Activated CD4-positive, alpha-beta T cell treated with anti-CD3 and anti-CD28 coated beads for 48 hours (primary cell): ENCODE results near the gene PIP5K1B.
"Not testable (repeated sequence)": the region's sequence is repeated elsewhere in the genome, so short reads cannot be mapped to it uniquely, and the experiment has no call there.

Experiments
- DNase-seq: peaks from one replicate; pipeline ENCODE4 v3.0.0-alpha.2; 2020

PIP5K1B gene, protein sequence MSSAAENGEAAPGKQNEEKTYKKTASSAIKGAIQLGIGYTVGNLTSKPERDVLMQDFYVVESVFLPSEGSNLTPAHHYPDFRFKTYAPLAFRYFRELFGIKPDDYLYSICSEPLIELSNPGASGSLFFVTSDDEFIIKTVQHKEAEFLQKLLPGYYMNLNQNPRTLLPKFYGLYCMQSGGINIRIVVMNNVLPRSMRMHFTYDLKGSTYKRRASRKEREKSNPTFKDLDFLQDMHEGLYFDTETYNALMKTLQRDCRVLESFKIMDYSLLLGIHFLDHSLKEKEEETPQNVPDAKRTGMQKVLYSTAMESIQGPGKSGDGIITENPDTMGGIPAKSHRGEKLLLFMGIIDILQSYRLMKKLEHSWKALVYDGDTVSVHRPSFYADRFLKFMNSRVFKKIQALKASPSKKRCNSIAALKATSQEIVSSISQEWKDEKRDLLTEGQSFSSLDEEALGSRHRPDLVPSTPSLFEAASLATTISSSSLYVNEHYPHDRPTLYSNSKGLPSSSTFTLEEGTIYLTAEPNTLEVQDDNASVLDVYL

DNA sequence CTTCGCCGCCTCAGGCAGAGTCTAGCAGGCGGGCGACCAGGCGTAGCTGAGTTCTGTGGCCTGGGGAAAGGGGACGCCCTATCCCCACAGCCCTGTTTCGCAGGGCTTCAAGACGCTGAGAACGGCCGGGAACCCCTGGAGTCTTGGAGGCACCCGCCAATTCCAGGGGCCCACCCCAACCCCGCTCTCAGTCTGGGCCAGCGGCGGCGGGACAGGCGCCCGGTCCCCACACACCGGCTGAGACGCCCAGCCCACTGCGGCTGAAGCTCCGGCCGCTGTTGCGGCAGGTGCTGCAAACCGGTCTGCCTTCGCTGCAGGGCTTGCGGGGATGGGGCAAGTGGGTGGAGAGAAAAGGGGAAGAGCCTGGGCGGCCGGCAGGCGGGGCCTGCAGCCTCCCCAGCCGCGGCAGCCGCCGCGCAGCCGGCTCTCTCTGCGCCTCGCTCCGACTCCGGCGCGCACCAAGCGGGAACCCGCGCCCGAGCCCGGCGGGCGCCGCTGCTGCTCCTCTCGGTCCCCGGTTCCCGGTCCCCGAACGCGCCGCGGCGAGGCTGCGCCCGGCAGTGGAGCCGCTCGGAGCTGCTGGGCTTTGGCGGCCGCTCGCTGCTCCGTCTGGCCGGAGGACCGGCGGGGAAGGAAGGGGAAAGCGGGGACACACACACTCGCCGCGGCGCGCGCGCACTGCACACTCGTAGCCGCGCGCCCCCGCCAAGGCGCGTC lies at the start of gene PIP5K1B:
Gene PIP5K1B, plus strand, starts transcription at position 427 of the 717 bp plus-strand sequence. CDS start 117,375 bp downstream, outside the sequence.
- DNase-seq = peak; percentile 72

DNA sequence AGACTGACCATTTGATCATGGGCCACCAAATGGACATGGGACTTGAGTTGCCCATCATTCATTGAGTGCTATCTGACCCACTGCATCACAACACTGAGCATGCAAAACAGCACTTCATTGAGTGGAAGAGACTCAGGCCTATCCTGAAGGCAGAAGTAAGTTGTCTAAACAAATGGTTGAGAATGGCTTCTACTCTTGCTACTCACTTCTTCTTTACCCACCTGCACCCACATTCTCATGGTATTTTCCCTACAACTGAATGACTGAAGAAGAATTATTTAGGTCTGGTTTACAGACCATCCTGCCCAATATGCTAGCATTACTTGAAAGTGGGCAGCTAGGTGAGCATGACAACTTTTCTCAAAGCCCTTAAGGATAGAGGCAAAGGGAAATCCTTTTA lies 41.0 kb upstream of the PIP5K1B start:
- no peak for DNase-seq

DNA sequence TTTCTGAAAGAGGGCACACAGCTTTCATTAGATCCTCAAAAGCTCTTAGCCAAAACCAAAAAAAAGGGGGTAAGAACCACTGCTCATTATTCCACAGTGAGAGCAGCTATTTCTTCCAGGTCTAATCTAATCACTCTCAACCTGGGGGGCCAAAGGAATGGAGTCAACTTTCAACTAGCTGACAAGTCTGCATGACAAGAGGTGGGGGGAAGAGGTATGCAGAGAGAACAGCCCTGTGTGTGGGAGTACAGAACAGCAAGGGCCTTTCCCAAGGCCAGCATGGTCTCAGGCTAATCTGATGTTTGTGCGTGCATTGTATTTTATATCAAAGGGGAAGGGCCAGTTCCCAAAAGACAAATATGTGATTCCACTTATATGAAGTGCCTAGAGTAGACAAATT lies 36.9 kb upstream of the PIP5K1B start:
- DNase-seq = no peak

DNA sequence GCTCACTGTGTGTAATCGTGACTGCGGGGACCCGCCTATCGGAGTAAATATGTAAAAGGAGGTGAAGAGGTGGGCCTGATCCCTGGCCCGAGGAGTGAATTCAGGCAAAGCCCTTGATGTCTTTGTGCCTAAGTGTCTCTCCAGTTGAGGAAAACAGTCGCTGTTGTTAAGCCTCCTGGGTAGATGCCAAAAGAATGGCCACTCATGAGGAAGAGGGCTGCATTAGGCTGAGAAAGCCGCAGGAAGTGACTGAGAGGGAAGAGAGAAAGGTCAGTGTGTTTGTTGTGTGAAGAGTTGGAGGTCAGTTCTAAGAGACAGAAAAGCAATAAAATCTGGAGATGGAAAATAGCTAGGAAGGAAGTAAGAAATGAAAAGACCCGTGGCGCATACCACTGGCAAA lies 35.8 kb upstream of the PIP5K1B start:
- DNase-seq = no peak

DNA sequence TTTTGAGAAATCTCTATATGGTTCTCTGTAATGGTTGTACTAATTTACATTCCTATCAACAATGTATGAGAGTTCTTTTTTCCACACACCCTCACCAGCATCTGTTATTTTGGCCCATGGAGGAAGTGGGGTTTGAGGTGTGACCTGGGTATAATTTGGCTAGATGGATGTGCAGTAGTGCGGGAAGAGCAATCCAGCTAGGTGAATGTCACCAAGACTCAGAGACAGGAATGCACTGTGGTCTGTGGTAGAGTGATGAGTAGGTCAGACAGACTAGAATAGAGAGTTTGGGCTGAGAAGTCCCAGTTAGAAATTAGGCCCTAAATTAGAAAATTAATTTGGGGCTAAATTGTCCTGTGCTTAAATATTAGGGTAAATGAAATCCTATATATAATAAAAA lies 32.8 kb upstream of the PIP5K1B start:
- no peak for DNase-seq

DNA sequence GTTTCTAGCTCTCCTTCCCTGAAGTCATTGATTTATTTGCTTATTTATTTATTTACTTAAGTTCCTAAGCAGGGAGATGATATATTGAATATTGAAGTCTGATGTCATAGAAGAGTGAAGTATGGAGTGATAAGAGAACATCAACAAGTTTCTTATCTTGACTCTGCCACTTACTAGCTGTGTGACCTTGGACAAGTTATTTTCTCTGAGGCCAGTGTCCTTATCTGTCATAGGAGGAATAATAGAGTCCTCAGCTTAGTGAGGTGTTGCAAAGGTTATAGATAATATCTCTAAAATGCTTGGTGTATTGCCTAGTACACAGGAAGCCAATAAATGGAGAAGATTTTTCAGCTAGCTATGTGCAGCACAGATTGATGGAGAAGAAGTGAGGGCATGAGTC lies 32.4 kb upstream of the PIP5K1B start:
- no peak for DNase-seq

DNA sequence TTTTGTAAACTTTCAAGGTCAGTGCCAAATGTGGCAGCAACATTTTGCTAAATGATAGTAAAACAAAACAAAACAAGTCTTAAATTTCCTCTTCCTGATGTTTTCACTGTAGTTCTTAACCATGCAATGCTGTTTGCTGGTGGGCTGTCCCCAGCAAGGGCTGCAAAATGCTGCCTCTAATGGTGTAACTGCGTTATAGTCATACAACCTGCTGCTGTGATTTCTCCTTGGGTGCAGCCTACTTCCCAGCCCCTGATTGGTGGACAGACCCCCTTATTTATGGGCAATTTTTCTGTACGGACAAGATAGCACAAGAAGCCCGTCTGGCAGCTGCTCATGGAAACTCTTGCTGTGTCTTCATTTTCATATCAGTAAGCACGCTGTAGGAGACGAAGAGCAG lies 26.6 kb upstream of the PIP5K1B start:
- peak; percentile 7 for DNase-seq

DNA sequence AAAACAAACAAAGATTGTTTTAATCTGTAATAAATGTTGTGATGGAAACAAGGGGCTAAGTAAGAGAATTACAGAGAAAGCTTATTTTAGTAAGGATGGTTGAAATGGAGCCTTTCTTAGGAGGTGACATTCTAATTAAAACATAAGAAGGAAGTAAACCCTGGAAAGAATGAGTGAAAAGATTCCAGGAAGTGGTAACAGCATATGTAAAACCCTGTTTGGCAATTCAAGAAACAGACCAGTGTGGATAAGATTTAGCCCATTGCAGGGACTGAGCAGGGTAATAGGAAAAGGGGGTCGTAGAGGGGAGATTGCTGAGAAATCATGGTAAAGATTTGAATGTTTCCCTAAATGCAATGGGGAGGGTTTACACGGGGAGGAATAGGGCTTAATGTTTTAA lies 21.6 kb upstream of the PIP5K1B start:
- no peak for DNase-seq

DNA sequence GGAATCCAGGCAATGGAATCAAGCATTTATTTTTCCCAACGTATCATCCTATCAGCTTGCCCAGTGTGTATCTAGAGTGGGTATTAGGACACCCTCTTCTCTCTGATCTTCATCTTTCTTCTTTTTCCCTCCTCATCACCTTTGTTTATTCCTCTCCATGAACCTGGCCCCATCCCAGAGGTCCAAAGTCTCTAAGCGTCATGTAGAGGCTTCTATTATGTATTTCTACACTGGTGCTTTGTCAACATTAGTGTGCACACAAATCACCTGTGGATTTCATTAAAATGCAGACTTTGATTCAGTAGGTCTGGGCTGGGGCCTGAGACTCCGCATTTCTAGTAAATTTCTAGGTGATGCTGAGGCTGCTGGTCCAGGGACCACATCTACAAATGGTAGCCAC lies 19.8 kb upstream of the PIP5K1B start:
- DNase-seq = no peak

DNA sequence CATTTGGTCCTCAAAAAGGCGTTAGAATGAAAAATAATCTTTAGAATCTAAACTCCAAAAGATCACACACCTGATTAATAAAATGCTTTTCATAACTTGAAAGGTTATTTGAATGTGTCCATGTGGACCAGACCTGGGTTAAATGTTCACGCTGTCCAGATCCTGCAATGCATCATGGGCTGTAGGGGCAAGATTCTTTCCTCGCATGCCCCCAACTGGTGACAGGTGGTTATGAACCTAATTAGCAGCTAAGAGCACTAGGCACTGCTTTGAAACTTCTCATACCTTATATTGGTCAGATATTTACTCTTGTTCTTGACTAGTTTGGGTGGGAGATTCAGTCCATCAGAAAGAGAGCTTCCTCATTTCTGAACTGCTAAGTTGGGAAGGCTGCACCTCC lies 19.3 kb upstream of the PIP5K1B start:
- DNase-seq = peak; percentile 63

DNA sequence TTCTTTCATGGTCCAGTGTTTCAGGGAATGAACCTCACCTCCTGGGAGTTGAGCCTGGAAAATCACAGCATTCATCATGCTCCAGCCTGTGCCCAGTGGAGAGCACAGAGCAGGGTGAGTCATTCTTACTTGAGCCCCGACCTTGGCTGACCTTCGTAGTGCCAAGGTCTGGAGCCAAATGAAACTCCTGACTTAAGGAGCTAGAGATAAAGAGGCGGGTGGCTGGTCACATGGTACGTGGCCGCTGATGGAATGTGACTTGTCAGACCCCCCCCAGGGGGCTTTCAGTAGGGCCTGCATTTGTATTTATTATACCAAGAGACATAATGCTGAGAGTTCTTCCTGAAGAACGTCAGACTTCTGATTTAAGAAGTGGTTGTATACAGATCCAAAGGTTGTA lies 15.0 kb upstream of the PIP5K1B start:
- no peak for DNase-seq

DNA sequence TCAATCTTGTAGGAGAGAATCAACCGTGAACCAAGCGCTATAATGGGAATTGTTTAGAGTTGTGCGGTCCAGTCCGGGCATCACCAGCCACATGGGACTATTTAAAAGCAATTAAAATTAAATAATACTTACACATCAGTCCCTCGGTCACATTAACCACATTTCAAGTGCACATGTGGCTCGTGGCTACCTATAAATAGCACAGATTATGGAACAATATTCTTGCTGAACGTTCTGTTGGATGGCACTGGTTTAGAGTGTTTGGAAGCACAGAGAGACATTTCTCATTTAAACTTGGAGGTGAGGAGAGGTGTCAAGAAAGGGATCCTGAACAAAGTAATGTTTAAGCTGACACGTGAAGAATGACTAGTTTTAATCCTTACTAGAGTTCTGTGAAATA lies 12.5 kb upstream of the PIP5K1B start:
- DNase-seq = no peak

DNA sequence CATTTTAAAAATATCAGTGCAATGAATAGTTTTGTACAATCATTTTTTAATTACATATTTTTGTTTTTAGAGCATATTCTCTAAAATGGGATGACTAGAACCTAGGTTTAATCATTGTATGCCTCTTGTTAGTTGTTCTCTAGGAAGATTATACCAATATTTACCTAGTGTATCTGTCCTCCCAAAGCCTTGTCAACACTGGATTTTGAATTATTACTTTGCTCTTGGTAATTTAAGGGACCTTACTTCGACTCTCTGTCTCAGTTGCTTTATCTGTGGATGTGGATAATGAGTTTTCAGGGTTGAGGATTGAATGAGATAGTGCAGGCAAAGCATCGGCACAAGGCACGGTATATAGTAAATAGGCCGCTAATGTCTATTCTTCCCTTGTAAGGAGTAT lies 10.9 kb upstream of the PIP5K1B start:
- no peak for DNase-seq

DNA sequence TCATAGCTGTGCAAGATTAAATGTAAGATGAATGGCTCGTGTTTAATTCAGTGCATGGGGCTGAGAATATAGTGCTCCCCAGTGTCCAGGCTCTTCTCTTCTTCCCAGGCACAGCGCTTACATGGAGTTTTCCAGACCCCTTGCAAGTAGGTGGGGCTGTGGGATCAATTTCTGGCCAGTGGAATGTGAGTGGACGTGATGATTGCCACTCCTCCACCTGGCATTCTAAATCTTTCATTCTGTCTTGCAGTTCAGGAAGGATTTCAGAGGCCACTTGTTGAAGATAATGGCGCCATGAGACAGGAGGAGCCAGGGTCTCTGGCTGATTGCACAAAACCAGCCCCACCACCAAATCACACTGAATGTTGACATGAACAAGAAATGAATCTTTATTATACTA lies 7.2 kb upstream of the PIP5K1B start:
- no peak for DNase-seq

DNA sequence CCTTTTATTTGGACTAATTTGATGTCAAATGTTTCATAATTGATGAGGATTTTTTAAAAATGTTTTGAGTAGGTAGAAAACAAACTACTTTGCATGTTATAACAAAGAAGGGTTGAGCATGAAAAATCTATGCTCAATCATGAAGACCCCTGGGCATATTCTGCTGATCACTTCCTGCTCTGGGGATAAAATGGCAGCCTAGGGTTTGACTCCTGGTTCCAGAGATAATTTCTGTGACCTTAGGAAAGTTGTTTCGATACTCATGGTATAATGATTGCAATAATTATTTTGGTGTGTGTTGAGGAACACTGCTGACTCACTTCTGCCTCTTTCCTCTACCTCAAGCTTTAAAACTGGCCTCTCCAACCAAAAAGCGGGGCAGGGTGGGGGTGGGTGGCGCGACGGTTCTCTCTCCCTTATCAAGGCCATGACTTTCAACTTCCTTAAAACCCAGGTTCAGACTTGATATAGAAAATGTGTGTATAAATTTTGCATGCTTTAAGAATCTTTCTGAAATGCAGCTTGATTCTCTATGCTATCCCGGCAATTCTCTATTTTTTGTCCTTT lies 6.0 kb upstream of the PIP5K1B start:
- DNase-seq = no peak

DNA sequence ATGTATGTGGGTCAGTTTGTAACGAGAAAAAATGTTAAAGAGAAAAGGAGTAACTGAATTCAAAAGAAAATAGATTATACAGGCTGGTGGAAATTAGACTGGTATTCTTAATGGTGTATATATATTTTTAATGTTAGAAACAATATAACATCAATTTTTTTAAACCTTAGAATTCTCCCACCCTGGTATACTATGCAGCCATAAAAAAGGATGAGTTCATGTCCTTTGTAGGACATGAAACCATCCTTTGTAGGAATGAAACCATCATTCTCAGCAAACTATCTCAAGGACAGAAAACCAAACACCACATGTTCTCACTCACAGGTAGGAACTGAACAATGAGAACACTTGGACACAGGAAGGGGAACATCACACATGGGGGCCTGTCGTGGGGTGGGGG lies 5.4 kb upstream of the PIP5K1B start:
- not testable (repeated sequence) for DNase-seq

DNA sequence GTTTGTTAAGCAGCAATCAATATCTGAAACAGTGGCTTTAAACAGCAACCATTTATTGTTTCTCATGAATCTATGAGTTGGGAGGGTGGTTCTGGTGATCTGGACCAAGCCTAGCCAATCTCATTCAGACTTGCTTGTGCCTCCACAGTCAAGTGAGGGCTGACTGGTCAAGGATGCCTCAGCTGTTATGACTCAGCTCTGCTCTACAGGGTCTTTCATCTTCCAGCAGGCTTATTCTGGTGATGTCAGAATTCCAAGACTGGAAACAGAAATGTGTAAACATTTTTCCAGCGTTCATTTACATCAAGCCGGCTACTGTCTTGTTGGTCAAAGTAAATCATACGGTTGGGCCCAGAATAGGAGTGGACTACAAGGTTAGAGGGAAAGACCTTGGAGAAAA lies 2.5 kb upstream of the PIP5K1B start:
- no peak for DNase-seq

DNA sequence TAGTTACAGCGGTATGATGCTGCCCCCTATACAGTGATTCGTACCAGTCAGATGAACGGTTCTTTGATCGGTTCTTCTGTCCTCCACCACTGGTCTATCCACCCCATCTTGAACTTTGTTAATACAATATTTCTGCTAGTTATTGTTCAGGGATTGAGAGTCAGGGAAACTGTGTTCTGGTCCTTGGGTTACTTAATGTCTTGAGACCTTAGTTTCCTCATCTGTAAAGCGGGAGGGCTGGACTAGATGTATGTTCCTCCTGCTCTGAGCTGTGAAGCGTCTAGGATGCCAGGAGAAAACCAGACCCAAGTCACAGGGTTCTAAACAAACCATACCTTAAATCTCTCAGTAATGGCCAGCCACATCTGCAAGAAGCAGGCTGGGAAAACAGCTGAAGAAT lies 1.4 kb upstream of the PIP5K1B start:
- DNase-seq = no peak

DNA sequence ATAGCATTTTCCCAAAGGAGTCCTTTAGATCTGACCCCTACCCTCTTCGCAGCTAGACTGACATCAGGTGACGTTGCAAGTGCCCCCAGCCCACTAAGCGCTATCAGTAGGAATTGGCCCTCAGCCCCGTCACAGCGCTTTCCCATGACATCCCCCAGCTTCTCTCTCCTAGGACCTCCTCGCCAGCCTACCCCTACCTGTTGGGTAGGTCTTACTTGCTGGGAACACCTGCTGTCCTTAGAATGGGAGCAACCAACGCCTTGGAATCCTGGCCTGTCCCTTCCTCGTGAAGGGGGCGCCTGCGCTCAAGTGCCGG lies 584 bp upstream of the PIP5K1B start:
- no peak for DNase-seq

DNA sequence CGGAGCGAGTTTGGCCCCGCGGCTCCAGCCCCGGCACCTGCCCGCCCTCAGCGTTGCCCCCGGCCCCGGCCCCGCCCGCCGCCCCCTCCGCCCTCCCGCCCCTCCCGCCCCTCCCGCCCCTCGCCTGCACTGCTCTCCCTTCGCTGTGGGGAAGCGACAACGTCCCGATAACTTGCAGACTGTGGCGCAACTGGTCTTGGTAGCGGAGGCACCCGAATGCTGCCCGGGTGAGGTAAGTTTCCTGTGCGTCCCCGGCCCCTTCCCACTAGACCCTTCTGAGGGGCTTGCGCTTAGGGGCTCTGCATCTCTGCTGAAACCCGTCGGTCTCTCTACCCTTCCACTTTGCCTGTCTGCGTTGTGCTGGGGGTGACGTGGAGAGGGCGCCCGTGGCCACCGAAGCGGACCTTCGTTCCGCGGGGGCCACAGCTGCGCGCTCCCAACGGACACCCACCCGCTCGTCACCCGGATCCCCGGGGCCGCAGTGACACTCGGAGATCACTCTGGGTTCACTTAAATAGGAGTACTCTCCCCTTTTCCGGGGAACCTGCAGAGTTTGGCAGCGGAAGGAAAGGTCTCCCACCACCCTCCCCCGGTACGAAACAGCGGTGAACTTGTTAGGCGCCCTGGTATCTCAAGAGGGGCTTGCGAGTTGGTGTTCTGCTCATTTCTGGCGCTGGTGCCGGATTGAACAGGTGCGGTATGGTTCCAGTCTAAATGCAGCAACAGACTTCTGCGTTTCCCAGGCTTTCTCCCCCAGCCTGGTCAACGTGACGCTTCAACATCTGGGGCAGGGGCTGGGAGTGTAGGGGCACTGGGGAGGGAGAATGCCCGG lies 707 bp downstream of the PIP5K1B start:
- DNase-seq = peak; percentile 4

DNA sequence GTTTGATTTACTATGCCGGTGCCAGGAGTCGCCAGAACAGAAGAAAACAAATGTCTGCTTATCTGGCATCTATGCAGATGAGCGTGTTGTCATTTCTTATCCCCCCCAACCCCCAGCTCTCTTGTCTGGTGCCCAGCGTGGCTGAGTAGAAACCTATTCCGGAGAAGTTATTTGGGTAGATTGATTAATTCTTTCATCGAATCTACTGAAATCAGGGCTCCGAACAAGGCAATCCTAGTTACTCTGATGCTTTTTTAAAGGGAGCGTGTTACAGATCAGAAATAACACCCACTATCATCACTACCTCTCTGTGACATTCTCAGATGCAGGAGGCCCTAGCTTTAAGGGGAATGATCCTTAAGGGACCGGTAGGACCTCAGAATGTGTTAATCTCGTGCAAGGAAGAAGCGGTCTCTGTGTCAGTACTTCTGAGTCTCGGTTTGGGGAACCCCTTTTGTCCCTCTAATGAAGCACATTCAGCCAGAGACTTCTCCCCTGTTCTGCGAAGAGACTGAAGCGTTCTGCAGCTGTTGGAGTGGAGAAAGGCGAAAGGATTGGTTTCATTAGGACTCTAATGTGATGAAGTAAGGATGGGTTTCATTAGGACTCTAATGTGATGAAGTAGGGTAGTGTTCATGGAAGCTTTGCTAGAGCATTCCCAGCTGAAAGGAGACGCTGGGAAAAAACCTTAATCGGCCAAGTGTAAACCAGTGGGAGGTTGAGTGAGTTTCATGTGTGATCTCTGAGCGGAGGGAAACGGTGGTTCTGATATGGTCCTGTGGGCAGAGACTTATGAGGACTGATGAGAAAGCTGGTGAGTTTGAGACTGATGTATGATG lies 1.5 kb downstream of the PIP5K1B start:
- DNase-seq = peak; percentile 3

DNA sequence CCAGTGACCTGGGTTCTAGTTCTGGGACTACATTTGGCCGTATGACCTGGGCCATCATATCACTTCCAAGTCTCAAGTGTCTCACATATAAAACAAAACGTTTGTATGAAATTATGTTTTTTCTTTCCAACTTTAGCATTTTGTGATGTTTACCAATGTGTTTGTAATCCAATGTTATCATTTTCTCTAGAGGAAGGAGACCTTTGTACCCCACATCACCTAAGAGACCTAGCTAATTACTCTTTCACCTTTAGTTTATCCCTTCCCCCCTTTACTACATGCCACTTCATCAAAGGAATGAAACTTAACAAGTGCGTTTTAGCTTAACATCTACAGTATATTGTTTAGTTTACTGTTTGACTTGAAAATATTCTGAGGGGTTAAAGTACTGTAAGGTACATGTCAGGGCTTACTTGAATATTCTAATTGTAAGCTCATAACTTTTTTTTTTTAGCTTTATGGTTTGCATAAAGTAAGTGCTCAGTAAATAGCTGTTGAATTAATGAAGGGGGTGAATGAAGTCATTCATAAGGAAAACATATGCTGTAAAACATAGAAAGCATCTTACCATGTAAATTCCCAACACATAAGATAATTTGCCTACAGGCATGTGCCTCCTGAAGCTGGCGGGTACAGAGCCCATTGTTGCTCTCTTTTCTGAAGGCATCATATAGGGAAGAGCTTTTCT lies 2.9 kb downstream of the PIP5K1B start:
- no peak for DNase-seq
